DMS153 (cell line): ENCODE results near the gene EEPD1.
"Not testable (repeated sequence)": the region's sequence is repeated elsewhere in the genome, so short reads cannot be mapped to it uniquely, and the experiment has no call there.

Source experiments
- DNase-seq: peaks from one replicate; lab custom pipeline; 2025; lab: John Stamatoyannopoulos, UW

The EEPD1 gene

GRCh38 chr7:36152756-36153570 is at the start of gene EEPD1:
Gene EEPD1 (plus strand): TSS chr7:36153254. CDS start chr7:36154325, 1,071 bp downstream.
- DNase-seq: peak; percentile 99

- no peak for DNase-seq
Observed at GRCh38 chr7:36103837-36104561, 49.1 kb upstream of the EEPD1 start.

DNA sequence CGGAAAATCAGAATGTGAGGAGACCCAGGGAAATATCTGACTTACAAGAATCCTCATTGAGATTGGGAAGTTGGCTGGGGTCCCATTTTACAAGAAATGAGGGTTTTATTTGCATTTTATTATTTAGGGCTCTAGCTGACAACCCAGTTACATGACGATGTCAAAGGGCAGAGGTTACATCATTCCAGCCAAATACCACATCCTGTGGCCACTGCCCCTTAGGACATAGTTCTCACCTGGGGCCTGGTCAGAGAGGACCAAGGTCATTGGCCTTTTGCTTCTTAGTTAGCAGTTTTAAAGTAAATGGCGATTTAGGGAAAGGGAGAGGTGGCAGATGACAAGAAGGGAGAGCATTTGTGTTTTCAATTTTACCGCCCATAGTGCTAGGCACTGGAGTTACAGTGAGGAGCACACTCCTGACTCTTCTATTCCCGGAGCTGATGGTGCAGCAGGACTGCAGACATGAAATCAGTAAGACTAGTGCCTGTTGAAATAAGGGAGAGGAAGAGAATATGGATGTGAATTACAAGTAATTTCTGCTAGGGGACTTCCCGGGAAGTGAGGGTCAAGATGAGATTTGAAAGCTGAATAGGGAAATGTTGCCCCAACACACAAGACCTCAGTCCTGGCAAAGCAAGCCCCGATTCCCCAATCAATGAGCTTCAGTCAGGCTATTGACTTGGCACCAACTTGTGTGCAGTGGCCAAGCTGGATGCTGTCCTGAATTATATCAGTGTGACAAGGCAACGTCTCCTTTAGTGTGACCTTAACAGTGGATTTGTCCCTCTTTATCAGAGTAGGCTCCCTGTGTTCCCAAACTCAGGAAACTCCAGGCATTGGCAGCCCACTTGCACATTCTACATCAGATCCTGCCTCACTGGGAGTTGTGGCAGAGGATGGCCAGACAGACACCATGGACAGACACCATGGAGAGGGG is 45.8 kb upstream of the EEPD1 start:
- DNase-seq: not testable (repeated sequence)

DNA sequence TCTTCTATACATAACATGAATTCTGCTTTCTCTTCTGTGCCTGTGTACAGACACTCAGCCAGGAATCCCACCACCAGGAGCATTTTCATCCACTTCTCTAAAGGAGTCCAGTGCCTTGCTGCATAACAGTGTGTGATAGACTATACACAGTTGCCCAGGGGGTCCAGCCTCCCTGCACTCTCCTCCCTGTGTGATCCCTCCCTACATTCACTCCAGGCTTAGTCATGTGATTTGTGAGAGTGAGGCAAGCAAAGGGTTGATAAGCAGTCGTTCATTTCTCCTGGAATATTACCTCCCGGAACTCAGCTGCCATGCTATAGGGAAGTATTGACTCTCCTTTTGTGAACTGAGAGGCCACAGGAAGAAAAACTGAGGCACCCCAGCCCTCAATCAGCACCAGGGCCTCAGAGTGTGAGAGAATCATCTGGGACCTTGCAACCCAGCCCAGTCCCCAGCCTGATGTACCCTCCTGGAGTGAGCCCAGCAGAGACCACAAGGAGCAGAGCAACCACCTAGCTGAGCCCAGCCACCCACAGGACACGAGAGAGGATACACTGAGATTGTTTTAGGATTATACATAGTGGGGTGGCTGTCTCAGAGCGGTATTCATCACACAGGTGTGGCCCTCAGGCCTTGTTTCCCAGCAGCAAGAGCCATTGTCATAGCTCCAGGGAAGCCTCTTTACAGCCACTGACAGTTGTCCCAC is 45.0 kb upstream of the EEPD1 start:
- no peak for DNase-seq

GRCh38 chr7:36109013-36109627 is 43.9 kb upstream of the EEPD1 start:
- no peak for DNase-seq

- DNase-seq: no peak
Observed at GRCh38 chr7:36110584-36110983, 42.5 kb upstream of the EEPD1 start.

DNA sequence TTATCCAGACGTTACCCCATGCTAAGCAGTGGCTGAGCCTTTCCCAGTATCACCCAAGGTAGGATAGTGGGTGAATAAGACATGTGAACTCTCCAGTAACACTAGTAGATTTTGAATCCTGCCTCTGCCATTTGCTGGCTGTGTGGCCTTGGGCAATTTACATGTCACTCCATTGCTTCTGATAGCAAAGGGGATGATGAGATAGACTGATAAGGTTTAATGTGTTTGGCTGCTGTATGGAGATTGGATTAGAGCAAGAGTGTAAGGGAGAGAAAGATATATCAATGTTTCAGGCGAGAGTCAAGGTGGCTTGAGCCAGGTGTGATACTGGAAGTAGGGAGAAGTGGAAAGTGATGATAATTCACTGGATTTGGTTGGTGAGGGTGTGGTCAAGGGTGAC is 40.1 kb upstream of the EEPD1 start:
- DNase-seq: no peak

DNA sequence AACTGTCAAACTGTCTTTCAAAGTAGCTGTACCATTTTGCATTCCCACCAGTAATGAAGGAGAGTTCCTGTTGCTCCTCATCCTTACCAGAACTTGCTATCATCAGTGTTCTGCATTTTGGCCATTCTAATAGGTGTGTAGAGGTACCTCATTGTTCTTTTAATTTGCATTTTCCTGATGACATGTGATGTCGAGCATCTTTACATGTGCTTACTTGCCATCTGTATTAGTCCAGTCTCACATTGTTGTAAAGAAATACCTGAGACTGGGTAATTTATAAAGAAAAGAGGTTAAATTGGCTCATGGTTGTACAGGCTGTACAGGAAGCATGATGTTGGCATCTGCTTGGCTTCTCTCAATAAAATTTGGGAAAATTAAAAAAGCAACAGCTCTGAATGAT is 38.7 kb upstream of the EEPD1 start:
- no peak for DNase-seq

GRCh38 chr7:36115448-36116321 is 37.4 kb upstream of the EEPD1 start:
- no peak for DNase-seq

GRCh38 chr7:36116347-36117202 is 36.5 kb upstream of the EEPD1 start:
- no peak for DNase-seq

DNA sequence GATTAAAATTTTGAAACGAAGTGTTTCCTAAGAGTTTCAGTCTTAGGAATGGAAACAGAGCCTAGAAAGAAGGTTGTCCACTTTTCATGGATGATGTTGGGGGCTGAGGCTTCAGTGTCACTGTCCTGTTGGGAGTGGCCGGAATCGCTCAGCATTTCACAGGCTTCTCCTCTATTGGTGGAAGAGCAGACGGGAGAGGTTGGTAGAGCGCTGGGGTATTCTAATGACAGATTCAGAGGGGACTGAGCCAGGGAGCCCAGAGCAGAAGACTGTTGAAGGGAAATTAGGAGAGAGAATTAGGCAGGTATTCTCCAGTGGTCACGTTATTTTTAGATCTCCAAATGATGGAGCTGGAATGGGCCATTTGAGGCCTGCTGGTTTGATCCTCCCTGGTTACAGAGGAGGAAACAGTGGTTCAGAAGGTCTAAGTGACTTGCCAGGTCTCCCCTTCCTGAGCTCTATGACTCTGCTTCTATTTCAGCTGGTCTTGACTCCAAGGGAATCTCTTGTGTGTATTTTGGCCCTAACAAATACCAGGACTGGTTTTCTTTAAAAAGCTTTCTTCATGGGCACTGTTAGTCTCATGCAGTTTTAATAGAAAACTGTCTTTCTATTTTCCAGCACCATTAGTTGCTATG is 35.7 kb upstream of the EEPD1 start:
- no peak for DNase-seq

DNA sequence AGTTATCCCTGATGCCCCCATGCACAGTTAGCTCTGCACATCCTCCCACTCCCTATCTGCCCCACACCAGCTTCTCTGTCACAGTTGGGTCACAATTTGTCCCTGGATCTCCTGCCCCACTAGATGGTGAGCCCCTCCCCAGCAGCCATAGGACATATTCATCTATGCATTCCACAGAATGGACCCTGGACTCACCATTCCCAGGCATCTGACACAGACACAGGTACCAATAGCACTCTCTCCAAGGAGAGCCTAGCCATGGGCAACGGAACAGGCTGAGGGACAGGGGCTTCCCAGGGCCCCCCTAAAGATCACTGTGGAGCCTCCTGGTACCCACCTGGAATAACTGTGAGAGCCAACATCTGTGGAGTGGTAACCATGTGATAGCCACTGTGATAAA is 34.7 kb upstream of the EEPD1 start:
- DNase-seq: no peak

DNA sequence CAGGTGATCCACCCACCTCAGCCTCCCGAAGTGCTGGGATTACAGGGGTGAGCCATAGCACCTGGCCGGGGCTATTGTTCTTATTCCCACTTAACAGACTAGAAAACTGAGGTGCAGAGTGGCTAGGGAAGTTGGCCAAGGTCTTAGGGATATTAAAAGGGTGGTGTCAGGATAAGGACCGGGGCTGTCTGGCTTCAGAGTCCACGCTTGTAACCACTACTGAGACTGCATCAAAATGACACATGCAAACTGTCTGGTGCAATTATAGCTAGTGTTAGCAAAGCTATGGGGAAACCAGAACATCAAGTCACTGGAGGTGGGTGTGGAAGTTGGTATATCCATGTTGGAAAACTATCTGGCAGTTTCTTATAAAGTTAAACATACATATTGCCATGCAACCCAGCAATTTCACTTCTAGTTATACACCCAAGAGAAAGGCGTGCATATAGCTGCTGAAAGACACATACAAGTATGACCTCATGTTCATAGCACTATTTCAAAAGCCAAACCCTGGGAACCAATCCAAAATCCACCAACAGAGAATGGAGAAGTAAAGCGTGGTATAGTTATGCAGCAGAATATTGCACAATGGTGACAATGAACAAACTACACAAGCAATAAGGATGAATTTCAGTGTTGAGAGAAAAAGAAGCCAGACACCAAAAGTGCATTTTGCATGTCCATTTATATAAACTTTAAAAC is 33.9 kb upstream of the EEPD1 start:
- peak; percentile 54 for DNase-seq

DNA sequence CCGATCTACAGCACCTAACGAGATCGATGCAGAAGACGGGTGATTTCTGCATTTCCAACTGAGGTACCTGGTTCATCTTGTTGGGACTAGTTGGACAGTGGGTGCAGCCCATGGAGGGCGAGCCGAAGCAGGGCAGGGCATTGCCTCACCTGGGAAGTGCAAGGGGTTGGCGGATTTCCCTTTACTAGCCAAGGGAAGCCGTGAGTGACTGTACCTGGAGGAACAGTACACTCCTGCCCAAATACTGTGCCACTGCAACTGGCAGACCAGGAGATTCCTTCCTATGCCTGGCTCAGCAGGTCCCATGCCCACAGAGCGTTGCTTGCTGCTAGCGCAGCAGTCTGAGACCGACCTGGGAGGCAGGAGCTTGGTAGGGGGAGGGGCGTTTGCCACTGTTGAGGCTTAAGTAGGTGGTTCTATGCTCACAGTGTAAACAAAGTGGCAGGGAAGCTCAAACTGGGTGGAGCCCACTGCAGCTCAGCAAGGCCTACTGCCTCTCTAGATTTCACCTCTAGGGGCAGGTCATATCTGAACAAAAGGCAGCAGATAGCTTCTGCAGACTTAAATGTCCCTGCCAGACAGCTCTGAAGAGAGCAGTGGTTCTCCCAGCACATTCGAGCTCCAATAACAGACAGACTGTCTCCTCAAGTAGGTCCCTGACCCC is 32.9 kb upstream of the EEPD1 start:
- DNase-seq: peak; percentile 75

- DNase-seq: not testable (repeated sequence)
Observed at GRCh38 chr7:36125630-36126029, 27.4 kb upstream of the EEPD1 start.

DNA sequence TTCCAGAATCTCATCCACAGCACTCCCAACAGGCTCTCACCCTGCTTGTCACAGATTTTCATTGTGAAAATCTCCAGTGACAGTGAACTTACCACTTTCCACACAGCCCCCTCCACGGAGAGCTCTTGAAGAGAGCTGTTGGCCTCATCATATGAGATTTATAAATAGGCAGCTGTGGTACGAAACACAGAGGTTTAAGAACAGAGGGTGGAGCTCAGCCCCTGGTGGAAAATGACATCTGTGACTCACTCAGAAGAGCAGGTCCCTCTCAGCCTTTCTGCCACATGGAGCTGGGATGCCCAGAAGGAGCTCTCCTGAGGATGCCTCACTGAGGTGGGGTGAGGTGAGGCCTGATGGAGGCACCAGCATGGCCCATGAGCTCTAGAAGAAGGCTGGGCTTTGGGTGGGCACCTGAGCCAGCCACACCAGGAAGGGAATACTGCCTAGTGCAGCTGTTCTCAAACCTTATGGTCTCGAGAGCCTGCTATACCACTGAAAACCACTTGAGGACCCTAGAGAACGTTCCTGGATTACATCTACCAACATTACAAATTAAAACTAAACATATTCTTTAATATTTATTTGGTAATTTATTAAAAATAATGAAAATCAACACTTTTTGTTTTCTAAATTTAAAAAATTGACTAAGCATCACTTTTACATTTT is 25.8 kb upstream of the EEPD1 start:
- DNase-seq: no peak

DNA sequence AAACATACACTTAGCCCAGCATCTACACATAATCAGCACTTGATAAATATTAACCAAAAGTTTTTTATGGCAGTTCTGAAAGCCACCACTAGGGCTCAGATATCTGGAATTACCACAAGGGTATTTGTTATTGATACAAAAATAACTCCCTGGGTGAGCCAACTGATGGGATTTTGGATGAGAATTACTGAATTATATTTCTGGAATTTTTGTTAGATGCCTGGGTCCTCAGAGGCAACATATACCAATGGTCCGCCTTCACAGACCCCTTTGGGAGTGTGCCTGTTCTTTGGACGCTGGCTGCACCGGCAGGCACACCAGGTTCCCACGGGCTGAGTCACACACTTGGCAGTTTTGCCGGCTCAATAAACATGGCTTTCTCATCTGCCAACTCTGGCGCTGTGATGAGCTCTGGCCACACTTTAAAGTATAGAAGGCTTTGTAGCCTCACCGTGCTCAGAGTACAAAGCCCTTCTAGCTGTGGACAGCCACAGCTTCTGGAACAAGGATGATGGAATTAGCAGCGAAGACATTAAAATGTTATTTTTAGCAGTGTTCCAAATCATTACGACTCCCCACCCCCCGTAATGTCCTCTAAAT is 24.5 kb upstream of the EEPD1 start:
- peak; percentile 74 for DNase-seq
